HL-60 (cell line): ENCODE data around the gene S100A8.

Experiments used
- GABPA ChIP-seq: IDR thresholded peaks from 2 replicates; pipeline ENCODE4 v1.6.1; 2012; ENCODE audit warnings: low read depth
- POLR2AphosphoS5 ChIP-seq: IDR thresholded peaks from 2 replicates; pipeline ENCODE4 v1.6.1; 2012; ENCODE audit warnings: low read depth
- REST ChIP-seq: IDR thresholded peaks from 2 replicates; pipeline ENCODE4 v1.6.1; 2012; ENCODE audit warnings: low read depth; ENCODE audit not compliant: insufficient replicate concordance
- SPI1 ChIP-seq: IDR thresholded peaks from 2 replicates; pipeline ENCODE4 v1.6.1; 2012; ENCODE audit warnings: low read depth, mild to moderate bottlenecking, borderline replicate concordance
- TF ChIP-seq, protein P1 (sequence below): IDR thresholded peaks from one replicate; pipeline ENCODE4 v1.5.1; 2011; ENCODE audit warnings: low read length, control low read depth, inconsistent platforms; ENCODE audit not compliant: insufficient read depth

DNA sequence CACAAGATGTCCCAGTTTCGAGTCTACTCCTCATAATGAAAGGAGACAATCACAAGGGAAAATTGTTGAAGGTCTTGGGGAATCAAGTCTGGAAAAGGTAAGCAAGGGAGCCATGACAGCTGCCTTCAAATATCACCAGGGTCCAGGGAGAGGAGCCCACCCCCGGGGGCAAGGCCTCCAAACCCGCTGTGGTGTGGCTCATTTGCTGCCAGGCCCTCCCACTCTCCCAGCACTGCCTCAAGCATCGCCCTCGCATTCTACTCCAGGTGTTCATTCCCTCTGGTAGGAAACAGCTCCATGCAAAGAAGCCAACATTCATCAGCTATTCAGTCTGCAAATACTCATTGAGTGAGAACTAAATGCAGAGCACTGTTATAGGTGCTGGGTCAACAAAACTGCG lies 24.6 kb downstream of the S100A8 start:
- TF ChIP-seq, protein P1, sequence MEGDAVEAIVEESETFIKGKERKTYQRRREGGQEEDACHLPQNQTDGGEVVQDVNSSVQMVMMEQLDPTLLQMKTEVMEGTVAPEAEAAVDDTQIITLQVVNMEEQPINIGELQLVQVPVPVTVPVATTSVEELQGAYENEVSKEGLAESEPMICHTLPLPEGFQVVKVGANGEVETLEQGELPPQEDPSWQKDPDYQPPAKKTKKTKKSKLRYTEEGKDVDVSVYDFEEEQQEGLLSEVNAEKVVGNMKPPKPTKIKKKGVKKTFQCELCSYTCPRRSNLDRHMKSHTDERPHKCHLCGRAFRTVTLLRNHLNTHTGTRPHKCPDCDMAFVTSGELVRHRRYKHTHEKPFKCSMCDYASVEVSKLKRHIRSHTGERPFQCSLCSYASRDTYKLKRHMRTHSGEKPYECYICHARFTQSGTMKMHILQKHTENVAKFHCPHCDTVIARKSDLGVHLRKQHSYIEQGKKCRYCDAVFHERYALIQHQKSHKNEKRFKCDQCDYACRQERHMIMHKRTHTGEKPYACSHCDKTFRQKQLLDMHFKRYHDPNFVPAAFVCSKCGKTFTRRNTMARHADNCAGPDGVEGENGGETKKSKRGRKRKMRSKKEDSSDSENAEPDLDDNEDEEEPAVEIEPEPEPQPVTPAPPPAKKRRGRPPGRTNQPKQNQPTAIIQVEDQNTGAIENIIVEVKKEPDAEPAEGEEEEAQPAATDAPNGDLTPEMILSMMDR = no peak
- TF ChIP-seq REST (no peak), POLR2AphosphoS5 (no peak), SPI1 (no peak), GABPA (no peak)
